NCI-H1048 (cell line): Measurements from ENCODE around the gene PRICKLE4.
"Not testable (repeated sequence)": the region's sequence is repeated elsewhere in the genome, so short reads cannot be mapped to it uniquely, and the experiment has no call there.

ENCODE experiments used
- DNase-seq: peaks from one replicate; lab custom pipeline; 2025; lab: John Stamatoyannopoulos, UW

The PRICKLE4 gene

DNA sequence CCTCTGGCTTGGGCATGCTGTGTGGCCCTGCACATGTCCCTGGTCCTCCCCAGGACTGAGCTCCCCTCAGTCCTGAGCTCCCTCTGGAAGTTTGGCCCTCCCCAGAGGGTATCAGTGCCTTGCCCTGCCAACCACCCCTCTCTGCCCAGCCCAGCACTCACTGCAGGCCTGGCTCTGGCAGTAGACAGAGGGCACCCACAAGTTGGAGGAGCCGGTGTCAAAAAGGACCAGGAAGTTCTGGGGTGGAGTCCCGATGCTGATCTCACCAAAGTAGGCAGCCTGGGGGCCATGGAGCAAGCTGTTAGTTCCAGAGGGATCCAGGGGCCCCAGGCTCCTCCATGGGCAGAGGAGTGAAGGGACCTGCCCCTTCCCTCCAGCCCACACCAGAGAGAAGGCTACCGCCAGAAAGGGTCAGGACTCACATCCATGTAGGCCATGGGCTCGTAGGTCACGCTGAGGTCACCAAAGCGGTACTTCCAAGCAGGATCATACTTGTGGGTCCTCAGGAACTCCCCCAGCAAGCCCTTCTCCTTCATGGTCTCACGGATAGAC is 36.3 kb upstream of the PRICKLE4 start:
- no peak for DNase-seq

DNA sequence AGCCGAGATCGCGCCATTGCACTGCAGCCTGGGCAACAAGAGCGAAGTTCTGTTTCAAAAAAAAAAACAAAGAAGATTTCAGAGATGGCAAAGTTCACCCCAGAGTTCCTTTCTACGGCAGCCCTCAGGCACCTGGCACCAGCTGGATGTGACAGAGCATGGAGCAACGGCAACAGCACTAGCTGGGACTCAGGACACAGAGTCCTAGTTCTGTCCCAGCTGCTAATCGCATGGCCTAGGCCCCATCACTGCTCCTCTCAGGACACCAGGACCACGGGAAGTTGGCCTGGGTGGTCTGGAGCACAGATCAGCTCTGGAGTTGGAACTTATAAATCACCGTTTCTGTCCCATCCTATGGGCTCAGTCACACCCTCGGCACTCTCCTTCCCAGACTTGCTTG is 34.5 kb upstream of the PRICKLE4 start:
- no peak for DNase-seq

DNA sequence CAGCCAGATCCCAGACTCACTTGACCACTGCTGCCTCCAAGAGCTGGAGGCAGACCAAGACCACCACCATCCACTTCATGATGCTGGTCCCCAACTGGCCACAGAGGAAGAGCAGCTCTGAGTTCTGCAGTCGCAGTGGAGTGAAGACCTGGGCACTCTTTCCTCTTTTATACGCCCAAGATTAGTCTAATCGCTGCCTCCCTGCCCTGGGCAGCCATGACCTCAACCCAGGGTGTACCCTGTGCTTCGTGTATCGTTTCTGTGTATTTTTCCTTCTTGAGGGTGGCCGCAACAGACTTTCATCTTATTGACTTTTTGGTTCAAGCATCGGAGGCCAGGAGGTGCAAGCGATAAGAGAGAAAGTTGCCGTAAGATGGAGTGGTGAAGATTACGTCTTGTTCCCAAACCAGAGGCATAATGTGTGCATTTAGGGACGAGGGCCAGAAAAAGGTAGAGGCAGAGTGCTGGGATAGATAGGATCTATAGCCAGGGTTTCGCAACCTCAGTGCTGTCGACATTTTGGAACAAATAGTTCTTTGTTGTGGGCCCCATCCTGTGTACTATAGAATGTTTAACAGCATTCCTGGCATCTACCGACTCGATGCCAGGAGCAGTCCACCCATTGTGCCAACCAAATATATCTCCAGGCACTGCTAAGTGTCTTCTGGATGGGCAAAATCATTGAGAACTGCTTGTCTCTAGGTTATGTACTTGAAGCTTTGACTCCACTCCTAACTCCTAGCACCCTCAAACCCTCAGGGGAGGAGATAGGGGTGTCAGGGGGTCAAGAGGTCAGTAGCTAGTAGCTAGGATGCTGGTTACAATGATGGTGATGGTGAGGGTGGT is 33.1 kb upstream of the PRICKLE4 start, which contains the start of gene PGC:
Gene PGC, minus strand, starts transcription at position 142 of the 846 bp plus-strand sequence. Its CDS starts 63 bp downstream, at position 79.
- DNase-seq = no peak

DNA sequence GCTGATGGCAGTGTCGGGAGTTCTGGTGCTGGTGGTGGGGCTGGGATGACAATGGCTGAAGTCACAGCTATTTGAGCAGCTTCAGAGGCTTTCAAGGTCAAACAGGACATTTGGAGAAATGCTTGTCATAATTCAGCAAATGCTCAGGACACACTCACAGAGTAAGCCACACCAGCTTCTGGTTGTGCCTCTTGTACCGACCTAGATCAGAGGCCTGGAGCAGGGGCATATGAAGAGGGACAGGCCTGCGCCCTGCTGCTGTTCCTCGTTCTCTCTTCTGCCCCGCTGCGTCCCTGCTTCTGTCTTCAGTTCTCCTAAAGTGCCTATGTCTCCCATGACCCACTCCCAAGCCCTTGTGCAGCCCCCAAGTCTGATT is 32.5 kb upstream of the PRICKLE4 start:
- DNase-seq = no peak

DNA sequence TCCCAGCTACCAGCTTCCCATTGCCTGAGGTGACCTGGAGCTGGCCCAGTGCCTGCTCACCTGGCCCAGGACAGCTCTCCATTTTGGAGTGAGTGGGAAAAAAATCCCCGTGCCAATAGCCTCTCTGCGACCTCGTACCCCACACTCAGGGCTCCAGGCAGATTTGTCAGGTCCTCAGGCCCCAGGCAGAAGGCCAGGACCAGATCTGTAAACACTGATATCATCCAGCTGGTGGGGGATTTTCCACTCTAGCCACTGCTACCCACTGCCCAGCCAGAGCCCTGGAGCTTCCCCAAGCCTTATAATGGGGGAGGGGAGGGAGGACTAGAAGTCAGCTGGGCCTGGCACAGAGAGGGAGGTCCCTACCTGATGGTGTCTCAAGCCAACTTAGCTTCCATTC is 32.0 kb upstream of the PRICKLE4 start:
- DNase-seq = no peak

DNA sequence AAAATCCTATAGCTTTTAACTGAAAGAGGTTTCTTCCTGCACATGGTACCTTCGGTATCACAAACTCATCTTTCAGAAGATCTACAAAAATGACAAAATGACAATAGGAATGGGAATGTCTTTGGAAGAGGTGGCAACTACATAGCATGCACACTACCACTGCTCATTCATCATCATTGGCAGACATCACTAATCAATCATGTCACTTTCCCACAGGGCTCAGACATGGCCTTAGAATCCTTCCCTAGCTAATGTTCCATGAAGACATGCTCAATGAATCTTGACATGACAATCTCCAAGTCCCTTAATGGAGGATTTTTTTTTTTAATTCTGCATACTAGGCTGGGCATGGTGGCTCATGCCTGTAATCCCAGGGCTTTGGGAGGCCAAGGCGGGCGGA is 30.2 kb upstream of the PRICKLE4 start:
- no peak for DNase-seq

DNA sequence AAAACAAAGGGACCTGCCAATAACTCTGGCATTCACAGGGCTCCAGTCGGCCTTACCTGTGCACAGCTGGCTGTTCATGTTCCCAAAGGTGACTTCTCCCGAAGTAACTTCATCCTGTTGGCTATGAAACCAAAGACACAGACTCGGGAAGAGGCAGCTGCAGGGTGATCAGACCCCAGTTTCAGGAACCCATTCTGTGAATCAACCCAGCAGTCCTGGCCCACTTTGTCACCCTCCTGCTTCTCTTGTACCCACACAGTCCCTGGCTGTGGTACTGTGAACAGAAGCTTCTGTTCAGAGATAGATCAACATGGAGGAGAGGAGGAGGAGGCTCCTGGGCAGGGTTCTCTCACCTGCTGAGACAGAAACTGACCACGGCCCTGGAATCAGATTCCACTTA is 24.7 kb upstream of the PRICKLE4 start:
- DNase-seq = no peak

DNA sequence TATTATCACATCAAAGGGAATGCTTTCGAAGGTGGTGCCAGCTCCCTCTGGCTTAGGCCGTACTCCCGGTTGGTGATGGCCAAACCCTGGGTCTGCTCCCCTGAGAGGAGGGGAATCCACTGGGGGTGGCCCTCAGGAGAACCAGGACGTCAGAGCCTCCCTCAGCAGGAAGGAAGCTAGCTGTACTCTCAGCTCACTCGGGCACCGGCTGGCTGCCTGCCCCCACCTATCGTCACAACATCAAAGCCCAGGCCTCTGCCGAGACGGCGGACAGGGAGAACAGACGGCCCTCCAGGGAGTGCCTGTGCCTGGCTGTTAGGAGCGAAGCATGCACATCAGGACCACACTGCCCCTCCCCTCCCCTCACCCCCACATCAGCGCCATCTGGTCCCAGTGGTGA is 24.2 kb upstream of the PRICKLE4 start:
- no peak for DNase-seq

DNA sequence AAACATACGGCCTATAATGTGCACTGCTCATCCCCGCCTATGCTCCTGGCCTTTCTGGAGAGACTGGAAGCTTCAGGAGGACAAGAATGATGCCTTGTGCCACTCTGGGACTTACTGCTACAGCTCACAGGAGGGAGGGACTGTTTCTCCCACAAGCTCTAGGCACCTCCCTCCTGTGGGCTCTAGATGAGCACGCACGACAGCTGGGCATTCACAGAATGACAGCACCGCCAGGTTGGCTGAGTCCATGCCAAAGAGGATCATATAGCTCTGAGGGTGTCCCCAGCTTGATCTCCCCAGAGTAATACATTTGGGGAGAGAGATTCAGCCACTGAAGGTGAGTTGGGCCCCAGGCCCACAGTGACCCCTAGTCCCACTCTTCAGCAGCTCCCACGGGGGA is 23.3 kb upstream of the PRICKLE4 start:
- no peak for DNase-seq

DNA sequence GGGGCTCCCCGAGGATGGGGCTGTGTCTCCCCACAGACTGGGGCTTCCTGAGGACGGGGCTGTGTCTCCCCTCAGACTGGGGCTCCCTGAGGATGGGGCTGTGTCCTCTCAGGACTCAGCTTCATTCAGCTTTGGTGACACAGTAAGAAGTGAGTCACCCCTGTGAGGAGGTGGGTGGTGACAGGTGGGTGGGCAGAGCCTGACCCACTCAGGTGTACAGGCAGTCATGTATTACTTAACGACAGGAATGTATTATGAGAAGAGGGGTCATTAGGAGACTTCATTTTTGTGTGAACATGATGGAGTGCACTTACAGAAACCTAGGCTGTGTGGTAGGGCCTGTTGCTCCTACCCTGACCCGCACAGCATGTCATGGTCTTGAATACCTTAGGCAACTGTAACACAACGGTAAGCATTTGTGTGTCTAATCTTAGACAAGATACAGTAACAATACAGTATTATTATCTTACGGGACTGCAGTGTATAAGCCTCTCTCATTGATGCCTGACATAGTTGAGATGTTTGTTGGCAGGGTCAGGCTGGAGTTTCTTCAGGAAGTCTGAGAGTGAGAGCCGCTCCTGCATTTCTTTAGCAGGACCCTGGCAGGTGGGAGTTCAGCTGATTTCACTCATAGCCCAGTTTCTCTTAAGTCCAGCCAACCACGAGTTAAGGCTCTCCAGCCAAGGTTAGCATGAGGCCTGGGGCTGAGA is 22.5 kb upstream of the PRICKLE4 start:
- no peak for DNase-seq

DNA sequence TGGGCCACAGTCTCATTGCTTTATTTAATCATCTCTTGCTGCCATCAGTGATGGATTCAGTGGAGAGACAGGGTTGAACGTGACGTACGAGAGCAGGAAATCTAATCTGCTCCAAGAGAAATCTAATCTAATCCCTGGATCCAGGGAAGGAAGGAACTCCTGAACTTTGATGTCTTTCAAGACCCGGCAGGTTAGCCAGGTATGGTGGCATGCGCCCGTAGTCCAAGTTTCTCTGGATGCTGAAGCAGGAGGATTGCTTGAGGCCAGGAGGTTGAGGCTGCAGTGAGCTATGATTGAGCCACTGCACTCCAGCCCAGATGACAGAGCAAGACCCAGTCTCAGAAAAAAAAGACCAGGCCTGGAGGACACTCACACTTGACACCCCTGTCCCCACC is 21.9 kb upstream of the PRICKLE4 start:
- no peak for DNase-seq

DNA sequence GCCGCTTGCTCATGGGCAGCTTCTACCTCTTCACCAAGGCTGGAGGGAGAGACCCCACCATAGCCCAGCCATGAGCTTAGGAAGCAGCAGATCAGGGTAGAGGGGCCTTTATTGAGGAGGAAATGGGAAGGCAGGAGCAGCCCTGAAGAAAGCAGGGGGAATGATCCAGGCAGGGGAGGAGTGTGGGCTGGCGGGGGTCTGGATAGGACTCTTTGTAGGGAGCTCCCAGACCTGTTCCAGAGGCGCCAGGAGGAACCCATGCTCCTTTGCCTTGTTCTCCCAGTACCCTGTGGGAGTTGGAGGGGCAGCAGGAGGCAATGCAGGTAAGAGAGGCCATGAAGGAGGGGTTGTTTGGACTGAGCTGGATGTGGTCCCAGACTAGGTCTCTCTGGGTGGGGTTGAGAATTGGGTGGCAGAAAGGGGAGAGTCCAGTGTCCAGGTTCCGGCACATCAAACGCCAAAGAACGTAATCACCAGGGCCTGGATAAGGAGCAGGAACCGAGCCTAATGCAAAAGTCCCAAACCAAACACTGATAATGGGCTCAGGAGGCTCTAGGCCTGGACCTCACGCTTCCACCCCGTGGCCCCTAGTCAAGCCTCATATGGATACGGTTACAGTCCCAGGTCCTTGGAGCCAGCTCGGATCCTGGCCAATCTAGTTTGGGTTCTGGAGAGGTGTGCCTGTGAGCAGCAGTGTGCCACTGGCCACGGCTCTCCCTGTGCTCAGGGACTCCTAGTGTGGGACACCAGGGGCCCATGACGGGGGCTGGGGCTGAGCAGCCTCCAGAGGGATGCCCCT is 21.3 kb upstream of the PRICKLE4 start:
- DNase-seq = no peak

DNA sequence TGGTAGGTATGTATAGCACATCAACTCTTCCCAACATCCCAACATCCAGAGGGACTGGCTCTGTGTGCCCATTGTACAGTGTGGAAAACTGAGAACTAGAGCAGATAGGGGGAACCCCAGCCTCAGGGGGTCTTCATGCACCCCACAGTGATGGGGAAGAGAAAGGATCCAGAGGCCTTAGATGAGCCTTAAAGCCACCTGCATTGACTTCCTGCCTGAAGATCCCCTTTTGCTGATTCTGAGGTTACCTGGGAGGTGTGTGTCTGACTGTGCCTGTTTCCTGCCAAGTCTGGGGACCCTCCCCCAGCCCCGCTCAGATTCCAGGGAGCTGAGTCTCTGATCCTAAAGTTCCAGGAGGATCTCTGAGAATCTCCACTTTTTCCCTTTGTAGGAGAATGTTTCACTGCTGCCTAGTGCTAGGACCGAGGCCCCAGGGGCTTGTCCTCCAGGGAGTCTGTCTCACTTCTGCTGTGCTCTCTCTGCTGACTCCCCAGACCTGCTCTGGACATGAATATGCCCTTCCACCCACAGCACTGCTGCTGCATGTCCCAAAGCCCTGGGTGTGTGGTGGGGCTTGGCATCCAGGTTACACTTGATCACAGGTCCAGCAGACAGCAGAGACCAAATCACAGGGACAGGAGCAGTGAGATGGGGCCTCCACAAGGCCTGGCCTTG is 20.5 kb upstream of the PRICKLE4 start:
- DNase-seq = no peak

DNA sequence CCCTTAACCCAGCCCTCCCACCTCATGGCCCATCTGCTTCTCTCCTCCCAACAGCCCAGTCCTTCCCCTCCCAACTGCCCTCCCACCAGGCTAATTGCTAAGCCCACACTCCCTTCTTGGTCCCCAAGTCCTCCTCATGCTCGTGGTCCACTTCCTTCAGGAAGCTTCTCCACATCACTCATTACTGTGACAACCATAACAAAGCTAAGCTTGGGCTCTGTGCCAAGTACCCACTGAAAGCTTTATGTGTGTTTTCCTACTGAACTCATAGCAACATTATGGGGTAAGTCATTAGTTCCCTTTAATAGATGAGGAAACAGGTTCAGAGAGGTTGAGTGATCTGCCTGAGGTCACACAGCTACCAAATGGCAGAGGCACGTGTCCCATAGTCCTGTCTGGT is 17.1 kb upstream of the PRICKLE4 start:
- DNase-seq = no peak

DNA sequence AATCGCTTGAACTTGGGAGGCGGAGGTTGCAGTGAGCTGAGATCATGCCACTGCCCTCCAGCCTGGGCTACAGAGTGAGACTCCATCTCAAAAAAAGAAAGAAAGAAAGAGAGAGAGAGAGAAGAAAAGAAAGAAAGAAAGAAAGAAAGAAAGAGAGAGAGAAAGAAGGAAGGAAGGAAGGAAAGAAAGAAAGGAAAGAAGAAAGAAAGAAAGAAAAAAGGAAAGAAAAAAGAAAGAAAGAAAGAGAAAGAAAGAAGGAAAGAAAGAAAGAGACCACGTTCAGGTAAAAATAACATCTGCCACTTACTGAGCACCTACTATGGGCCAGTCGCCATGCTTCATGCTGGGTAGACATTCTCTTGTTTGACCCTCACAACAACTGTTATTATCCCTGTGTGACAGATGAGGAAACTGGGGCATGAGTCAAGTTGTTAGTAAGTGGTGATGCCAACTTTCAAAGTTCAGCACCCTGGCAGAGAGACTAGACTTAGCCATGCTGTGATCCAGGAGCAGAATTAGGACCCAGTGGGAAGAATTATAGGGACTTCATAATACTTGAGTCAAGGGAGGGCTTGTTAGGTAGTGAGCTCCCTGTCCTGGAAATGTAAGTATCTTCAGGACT is 14.4 kb upstream of the PRICKLE4 start:
- DNase-seq = not testable (repeated sequence)

DNA sequence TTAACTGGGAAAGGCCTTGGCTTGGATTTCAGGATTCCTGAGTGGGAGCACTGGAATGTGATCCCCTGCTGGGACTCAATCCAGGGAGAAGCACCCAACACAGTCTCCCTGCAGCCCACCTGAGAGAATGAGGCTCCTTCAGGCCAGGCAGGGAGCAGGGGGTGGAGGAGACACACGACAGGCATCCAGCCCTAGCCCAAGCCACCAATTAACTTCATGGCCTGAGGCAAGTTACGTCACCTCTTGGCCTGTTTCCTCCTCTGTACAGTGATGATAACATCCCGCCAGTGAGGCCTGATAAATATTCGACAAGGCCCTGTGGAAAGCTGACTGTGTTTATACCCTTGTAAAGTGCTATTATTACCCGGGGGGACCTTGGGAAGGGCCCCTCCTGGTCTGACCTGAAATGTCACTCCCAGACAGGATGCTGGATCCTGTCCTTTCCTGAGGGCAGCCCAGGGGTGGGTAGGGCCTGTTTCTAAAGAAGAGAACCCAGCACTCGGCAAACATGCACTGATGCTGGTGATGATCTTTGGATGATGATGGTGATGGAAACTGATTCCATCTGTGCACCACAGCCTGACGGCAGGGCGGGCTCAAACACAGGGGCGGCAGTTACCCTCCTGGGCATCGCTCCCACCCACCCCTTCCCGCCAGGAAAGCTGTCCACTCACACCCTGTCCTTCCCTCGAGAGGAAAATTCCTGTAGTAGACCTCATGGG is 13.3 kb upstream of the PRICKLE4 start:
- no peak for DNase-seq

DNA sequence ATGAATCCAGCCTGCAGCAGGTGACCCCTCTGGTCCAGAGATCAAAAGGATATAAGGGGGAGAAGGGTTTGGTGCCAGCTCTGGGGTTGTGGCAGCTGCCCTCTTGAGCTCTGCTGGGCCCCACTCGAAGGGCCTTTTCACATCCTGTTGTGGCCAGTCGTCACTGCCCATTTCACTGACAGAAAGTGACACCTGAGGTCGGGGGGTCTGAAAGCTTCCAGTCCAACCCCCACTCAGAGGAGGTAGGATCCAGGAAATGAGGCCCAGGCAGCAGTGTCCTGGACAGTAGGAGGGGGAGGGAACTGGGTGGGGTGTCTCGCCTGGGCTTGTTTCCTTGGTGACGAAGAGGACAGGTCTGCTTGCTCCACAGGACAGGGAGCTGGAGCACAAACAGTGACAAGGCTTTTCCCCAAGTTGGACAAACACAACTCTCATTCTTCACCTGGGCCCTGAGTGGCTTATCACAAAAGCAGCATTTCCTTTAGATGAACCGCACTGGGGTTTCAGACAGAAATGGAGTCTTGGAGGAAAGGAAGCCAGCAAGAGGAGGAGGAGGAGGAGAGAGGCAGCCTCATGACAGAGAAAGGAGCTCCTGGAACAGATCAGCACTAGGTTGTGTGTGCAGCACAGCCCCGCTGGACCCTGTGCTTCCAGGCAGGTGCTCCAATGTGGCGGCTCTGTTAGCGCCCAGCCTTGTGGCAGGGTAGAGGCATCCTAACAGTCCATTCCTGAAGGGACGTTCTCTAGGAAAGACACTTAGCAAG is 11.9 kb upstream of the PRICKLE4 start:
- DNase-seq = no peak

DNA sequence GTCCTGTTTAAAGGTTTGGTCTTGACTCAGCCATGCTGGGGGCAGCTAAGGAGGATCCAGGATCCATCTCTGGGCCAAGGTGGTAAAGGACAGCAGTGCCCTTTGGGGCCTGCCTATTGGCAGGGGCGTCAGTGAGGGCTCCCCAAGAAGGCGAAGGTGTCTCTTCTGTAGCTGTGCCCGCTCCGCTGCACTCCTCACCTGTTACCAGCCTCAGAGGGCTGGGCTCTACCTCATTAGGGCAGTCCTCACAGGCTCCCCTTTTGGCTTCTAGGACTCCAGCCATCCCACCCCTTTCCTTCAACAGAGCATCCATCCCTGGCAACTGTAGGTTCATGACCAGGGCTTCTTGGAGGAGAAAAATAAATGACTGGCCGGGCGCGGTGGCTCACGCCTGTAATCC is 11.2 kb upstream of the PRICKLE4 start:
- DNase-seq = no peak

DNA sequence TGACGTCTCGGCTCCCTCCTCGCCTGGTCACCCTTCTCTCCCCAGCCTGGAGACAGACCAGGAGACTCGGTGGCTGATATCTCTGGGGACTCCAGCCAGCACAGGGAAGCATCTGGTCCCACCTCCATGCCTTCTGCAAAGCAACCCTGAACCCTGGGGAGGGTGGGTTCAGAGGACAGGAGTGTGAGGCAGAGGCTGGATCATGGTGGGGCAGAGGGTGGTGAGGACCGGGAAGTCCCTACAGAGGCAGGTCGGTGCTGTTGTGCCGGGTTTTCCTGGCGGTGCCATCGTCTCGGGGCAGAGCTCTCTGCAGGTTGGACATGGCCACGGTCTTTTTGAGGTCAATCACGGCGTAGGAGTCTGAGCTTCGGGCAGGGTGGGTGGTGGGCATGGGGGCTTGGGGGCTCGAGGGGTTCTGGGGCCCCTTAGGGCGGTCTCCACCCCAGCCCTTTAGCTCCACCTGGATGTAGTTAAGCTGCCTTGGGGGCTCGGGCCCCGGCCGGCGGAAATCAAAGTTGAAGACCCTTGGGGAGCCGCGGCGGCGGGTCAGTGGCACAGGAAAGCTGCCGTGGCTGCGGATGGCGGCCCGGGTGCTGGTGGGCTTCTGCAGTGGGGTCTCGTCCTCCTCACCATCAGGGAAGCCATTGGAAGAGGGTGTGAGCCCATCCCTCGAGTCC is 10.1 kb upstream of the PRICKLE4 start:
- DNase-seq = no peak
